Measurements from ENCODE around the gene SLC12A6.

The SLC12A6 gene

GRCh38 chr15:34330279-34330678 is 7.3 kb downstream of the SLC12A6 start:
- DNase-seq (ENCODE audit: low read depth, low spot score), result no peak

- no peak for DNase-seq (ENCODE audit: low read depth, low spot score)
These were observed 8.6 kb downstream of the SLC12A6 start for GRCh38 chr15:34329006-34329405.

- DNase-seq (ENCODE audit: low read depth, low spot score), result no peak
These were observed 9.7 kb downstream of the SLC12A6 start for GRCh38 chr15:34327906-34328305.

DNA sequence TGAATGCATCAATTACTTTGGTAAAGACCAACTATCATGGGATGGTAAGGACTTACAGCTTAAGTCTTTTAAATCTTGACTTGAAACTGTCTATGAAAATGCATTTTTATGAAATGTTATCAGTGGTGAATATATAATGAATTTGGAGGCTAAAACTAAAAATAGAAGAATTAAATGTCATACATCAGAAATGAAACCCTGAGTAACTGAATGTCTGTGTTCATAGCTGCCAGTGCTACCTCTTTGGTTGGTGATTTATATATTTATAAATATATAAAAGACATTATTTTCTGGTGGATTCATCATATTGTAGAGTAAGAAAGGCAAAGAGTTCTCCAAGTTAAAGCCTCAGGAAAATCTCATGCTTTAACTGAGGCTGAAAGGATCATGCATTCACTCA is 12.2 kb downstream of the SLC12A6 start:
- no peak for DNase-seq (ENCODE audit: low read depth, low spot score)

GRCh38 chr15:34324933-34325332 is 12.6 kb downstream of the SLC12A6 start:
- no peak for DNase-seq (ENCODE audit: low read depth, low spot score)

GRCh38 chr15:34323217-34323616 is 14.4 kb downstream of the SLC12A6 start:
- DNase-seq (ENCODE audit: low read depth, low spot score), result no peak

DNA sequence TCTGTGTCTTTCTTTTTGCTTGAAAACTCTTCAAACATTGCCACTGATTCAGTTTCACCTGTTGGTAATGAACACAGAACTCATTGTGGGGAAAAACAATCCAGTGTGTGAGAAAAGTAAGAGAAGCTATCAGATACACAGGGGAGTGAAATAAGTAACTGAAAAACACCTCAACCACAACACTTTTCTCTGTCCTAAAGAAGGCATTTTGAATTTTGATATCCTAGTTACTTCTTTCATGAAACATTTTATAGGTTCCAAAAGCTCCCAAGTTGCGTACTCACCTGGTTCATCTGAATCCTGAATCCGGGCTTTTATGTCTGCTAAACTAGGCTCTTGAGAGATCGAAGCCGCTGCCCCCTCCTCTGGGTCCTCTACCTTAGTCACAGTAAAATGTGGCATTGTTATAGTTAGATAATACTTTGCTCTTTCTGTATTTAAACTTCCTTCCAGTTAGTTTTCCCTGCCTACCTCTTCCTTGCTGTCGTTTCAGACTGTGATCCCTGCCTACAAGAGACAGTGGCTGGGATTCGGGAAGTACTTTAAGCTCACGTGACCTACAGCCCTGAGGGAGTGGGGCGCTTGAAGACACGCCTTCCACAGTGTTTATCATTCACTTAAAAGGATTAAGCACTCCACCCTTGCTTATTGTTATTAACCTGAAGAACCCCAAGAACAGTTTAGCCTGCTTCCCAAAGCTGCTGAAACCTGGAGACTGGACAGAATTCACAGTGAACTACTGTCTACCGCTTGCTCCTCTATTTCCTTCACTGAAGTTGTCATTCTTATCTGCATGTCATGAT is 19.1 kb downstream of the SLC12A6 start:
- peak; percentile 51 for DNase-seq (ENCODE audit: low read depth, low spot score)

DNA sequence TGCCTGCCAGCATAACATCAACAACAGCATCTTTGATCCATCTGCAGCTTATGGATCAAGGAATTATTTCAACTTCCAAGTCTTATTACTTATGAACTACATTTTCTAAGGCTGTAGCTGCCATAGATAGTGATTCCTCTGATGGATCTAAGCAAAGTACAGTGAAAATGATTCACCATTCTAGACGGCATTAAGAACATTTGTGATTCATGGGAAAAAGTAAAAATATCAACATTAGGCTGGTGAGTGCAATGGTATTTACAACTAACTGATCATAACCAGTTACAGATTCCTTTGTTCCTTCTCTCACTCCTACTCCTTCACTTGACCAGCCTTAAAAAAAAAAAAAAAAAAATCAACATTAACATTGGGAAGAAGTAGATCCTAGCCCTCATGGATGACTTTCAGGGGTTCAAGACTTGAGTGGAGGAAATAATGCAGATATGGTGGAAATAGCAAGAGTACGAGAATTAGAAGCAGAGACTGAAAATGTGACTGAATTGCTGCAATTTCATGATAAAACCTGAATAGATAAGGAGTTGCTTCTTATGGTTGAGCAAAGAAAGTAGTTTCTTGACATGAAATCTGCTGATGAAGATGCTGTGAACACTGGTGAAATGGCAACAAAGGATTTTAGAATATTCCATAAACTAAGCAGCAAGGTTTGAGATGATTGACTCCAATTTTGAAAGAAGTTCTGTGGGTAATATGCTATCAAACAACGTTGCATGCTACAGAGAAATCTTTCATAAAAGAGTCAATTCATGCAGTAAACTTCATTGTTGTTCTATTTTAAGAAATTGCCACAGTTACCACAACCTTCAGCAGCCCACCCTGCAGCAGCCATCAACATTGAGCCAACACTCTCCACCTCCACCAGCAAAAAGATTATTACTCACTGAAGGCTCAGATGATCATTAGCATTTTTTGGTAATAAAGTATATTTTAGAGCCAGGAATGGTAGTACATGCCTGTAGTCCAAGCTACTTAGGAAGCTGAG is 22.8 kb downstream of the SLC12A6 start:
- no peak for DNase-seq (ENCODE audit: low read depth, low spot score)

GRCh38 chr15:34311563-34311962 is 26.0 kb downstream of the SLC12A6 start:
- no peak for DNase-seq (ENCODE audit: low read depth, low spot score)

GRCh38 chr15:34304613-34305012 is 33.0 kb downstream of the SLC12A6 start:
- DNase-seq (ENCODE audit: low read depth, low spot score), result peak; percentile 56

- no peak for DNase-seq (ENCODE audit: low read depth, low spot score)
These were observed 36.5 kb downstream of the SLC12A6 start for GRCh38 chr15:34301058-34301457.

GRCh38 chr15:34297059-34297458 is 40.5 kb downstream of the SLC12A6 start:
- DNase-seq (ENCODE audit: low read depth, low spot score), result no peak

DNA sequence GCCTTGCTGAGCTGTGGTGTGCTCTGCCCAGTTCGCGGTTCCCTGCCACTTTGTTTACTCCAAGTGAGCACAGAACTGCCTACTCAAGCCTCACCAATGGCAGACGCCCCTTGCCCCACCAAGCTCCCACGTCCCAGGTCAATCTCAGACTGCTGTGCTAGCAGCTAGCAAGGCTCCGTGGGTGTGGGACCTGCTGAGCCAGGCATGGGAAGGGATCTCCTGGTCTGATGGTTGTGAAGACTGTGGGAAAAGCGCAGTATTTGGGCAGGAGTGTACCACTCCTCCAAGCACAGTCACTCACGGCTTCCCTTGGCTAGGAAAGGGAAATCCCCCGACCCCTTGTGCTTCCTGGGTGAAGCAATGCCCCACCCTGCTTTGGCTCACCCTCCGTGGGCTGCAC is 45.0 kb downstream of the SLC12A6 start:
- DNase-seq (ENCODE audit: low read depth, low spot score), result no peak

DNA sequence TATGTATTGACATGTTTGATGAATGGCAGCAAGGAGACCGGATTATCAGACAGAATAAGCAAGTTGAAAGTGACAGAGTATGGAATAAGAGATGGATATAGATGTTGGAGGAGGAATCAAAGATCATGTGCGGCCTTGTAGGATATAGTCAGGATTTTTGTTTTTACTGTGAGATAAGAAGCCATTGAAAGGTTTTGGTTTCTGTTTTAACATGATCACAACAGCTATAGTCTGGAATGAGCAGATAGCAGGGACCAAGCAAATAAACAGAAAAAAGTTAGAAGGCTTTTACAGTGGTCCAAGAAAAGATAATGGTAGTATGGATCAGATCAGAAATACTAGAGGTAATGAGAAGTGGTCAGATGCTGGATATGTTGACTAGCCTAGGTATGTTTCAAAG is 52.6 kb downstream of the SLC12A6 start:
- DNase-seq (ENCODE audit: low read depth, low spot score), result no peak

DNA sequence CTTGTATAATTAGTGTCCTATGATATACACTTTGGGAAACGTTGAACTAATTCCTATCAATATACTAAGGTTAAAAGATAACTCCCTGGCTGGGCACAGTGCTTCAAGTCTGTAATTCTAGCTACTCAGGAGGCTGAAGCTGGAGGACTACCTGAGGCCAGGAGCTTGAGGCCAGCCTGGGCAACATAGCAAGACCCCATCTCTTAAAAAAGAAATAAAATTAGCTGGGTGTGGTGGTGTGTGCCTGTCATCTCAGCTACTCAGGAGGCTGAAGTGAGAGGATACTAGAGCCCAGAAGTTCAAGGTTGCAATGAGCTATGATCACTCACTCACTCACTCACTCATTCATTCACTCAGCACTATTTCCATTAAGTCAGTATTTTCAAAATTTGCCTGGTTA is 55.2 kb downstream of the SLC12A6 start:
- DNase-seq (ENCODE audit: low read depth, low spot score), result no peak

GRCh38 chr15:34280193-34280592 is 57.4 kb downstream of the SLC12A6 start:
- no peak for DNase-seq (ENCODE audit: low read depth, low spot score)

GRCh38 chr15:34279368-34279767 is 58.2 kb downstream of the SLC12A6 start:
- no peak for DNase-seq (ENCODE audit: low read depth, low spot score)

DNA sequence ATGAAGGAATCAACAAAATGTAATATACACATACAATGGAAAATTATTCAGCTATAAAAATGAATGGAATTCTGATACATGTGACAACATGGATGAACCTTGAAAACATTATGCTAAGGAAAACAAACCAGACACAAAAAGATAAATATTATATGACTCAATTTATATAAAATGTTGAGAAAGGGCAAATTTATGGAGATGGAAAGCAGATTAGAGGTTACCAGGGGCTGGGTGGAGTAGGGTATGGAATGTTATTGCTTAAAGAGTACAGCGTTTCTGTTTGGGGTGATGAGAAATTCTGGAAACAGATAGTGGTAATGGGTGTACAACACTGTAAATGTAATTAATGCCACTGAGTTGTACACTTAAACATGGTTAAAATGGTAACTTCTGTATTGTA is 61.9 kb downstream of the SLC12A6 start:
- no peak for DNase-seq (ENCODE audit: low read depth, low spot score)

GRCh38 chr15:34275154-34275553 is 62.4 kb downstream of the SLC12A6 start:
- DNase-seq (ENCODE audit: low read depth, low spot score), result peak; percentile 4

GRCh38 chr15:34271493-34271892 is 66.1 kb downstream of the SLC12A6 start:
- peak; percentile 18 for DNase-seq (ENCODE audit: low read depth, low spot score)

DNA sequence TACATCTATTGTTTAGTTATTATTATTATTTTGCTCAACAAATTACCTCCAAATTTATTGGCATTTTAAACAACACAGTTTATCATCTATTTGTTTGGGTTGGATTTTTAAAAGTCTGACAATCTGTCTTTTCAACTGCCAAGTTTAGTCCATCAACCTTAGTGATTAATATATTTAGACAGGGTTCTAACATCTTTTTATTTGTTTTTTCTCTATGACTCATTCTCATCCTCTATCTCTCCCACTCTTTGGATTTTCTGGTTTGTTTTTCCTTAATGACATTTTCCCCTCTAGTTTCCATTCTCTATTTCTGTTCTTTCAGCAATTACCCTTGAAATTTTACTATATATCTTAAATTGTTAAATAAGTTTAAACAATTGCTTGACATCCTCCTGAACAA is 70.8 kb downstream of the SLC12A6 start:
- no peak for DNase-seq (ENCODE audit: low read depth, low spot score)

- no peak for DNase-seq (ENCODE audit: low read depth, low spot score)
These were observed 73.5 kb downstream of the SLC12A6 start for GRCh38 chr15:34264076-34264475.

GRCh38 chr15:34262362-34262761 is 75.2 kb downstream of the SLC12A6 start:
- no peak for DNase-seq (ENCODE audit: low read depth, low spot score)
